AG04450 (cell line): ENCODE data around the gene PCSK9. TPM values are rescaled to one million over a fixed set of nuclear protein-coding genes. Genes with fewer than 3 reads are reported as not detected.

Source experiments
- CTCF ChIA-PET: fragments of 300-600, 350-600 bp; formaldehyde crosslinking; extraction: SDS; loops from one replicate; lab custom pipeline; 2022; ENCODE audit warnings: antibody characterized with exemption, inconsistent platforms; lab: Charles Lee
- POLR2A ChIA-PET: fragments of 350-600 bp; formaldehyde crosslinking; extraction: SDS; loops from one replicate; lab custom pipeline; 2021; ENCODE audit warnings: antibody characterized with exemption, inconsistent platforms; lab: Yijun Ruan, JAX
- DNase-seq: peaks from one replicate; pipeline ENCODE4 v3.0.0-alpha.2; 2011; ENCODE audit warnings: low read depth, low spot score
- H3K27ac ChIP-seq: one replicate; pipeline ENCODE4 v1.5.1; 2012; ENCODE audit warnings: low read depth, low read length, control low read depth
- H3K27me3 ChIP-seq: one replicate; pipeline ENCODE4 v1.6.0; 2012; ENCODE audit warnings: low read length; ENCODE audit not compliant: control insufficient read depth, insufficient read depth
- H3K4me3 ChIP-seq: 2 replicates; pipeline ENCODE4 v1.5.1; 2011; ENCODE audit warnings: mild to moderate bottlenecking, low read depth, low read length, control low read depth
- H3K9me3 ChIP-seq: 2 replicates; pipeline ENCODE4 v1.5.1; 2012; ENCODE audit warnings: low read length; ENCODE audit not compliant: control insufficient read depth, insufficient read depth
- polyA plus RNA-seq: library from polyadenylated mRNA; depleted of rRNA; stranded (reverse); fragments of >200 nt; gene quantifications from 2 replicates; pipeline ENCODE4 v1.2.3, GENCODE V29; 2011
- TF ChIP-seq, protein P1 (sequence below): IDR thresholded peaks from 2 replicates; pipeline ENCODE4 v1.5.1; 2011; ENCODE audit warnings: low read depth, low read length, control low read depth, inconsistent platforms

Gene PCSK9
- polyA plus RNA-seq, 1 experiment = 0.06 TPM

GRCh38 chr1:55056632-55056992 lies 17.3 kb downstream of the PCSK9 start:
- DNase-seq = no peak
- CTCF ChIA-PET = no interaction called here
- no peak overlapping the region for H3K4me3 ChIP-seq
- no peak overlapping the region for H3K27ac ChIP-seq
- POLR2A ChIA-PET = no interaction called here
- no peaks in the 10 kb centered on the region; the same call in 1 of the 2 replicates for H3K9me3 ChIP-seq
- TF ChIP-seq, protein P1, sequence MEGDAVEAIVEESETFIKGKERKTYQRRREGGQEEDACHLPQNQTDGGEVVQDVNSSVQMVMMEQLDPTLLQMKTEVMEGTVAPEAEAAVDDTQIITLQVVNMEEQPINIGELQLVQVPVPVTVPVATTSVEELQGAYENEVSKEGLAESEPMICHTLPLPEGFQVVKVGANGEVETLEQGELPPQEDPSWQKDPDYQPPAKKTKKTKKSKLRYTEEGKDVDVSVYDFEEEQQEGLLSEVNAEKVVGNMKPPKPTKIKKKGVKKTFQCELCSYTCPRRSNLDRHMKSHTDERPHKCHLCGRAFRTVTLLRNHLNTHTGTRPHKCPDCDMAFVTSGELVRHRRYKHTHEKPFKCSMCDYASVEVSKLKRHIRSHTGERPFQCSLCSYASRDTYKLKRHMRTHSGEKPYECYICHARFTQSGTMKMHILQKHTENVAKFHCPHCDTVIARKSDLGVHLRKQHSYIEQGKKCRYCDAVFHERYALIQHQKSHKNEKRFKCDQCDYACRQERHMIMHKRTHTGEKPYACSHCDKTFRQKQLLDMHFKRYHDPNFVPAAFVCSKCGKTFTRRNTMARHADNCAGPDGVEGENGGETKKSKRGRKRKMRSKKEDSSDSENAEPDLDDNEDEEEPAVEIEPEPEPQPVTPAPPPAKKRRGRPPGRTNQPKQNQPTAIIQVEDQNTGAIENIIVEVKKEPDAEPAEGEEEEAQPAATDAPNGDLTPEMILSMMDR = no peak
- H3K27me3 ChIP-seq = peaks cover 5% of the 10 kb centered on the region

- no peak overlapping the region for H3K4me3 ChIP-seq
- H3K27me3 ChIP-seq = peaks cover 5% of the 10 kb centered on the region
- H3K9me3 ChIP-seq = no peaks in the 10 kb centered on the region; the same call in 1 of the 2 replicates
- POLR2A ChIA-PET = no interaction called here
- DNase-seq = no peak
- no peak overlapping the region for H3K27ac ChIP-seq
- CTCF ChIA-PET = no interaction called here
- TF ChIP-seq, protein P1 = no peak
Measured at GRCh38 chr1:55057270-55057955, 18.1 kb downstream of the PCSK9 start.

DNA sequence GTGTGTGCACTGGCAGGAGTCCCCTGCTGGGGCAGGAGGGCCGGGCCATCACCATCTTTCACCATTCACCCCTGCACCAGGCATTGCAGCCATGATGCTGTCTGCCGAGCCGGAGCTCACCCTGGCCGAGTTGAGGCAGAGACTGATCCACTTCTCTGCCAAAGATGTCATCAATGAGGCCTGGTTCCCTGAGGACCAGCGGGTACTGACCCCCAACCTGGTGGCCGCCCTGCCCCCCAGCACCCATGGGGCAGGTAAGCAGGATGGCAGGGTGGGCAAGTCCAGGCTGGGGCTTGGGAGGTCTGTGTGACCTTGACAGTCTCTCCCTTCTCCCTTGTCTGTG lies 18.6 kb downstream of the PCSK9 start:
- ChIA-PET CTCF (interaction anchor here (1.4 kb wide), 1 partner anchor 113 kb away, joined by 3 read pairs; no protein-coding TSS in a partner anchor), POLR2A (no interaction called here)
- DNase-seq = no peak
- H3K9me3 ChIP-seq = no peaks in the 10 kb centered on the region; the same call in 1 of the 2 replicates
- TF ChIP-seq, protein P1 = no peak
- H3K27me3 ChIP-seq = peaks cover 5% of the 10 kb centered on the region
- no peak overlapping the region for H3K4me3 ChIP-seq
- H3K27ac ChIP-seq = no peak overlapping the region

DNA sequence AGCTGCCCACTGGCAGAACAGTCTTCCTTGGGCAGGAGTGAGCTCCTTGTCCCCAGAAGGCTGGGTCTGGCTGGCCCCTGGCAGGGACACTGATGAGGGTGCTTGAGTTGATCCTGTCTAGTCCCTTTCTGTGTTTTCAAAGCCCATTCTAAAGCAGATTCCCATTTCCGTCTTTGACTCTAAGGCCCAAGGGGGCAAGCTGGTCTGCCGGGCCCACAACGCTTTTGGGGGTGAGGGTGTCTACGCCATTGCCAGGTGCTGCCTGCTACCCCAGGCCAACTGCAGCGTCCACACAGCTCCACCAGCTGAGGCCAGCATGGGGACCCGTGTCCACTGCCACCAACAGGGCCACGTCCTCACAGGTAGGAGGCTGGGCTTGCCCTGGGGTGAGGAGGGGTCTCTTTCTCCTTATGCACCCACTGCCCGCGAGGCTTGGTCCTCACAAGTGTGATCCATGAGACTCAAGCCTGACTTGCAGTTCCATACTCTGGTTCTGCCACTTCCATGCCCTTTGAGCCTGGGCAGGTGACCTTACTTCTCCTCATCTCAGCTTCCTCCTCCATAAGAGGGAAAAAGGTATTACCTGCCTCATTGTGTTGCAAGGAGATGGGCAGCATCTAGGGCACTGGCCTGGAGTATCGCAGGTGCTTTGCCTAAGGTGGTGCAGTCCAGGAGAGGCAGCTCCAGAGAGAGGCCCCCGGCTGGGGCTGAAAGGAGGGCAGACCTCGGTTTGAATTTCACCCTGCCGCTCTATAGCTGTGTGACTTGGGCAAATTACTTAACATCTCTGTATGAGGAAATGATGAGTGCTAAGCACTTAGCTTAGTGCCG lies 20.2 kb downstream of the PCSK9 start:
- DNase-seq = no peak
- POLR2A ChIA-PET = interaction anchor here (1.0 kb wide), 1 partner anchor 12 kb away, joined by 6 read pairs; no protein-coding TSS in a partner anchor

More for the DNA sequence above, 20.2 kb downstream of the PCSK9 start:
- TF ChIP-seq, protein P1 = no peak
- Histone ChIP-seq H3K27ac (no peak overlapping the region), H3K27me3 (peaks cover 3% of the 10 kb centered on the region), H3K9me3 (no peaks in the 10 kb centered on the region; the same call in 1 of the 2 replicates), H3K4me3 (no peak overlapping the region)
- CTCF ChIA-PET = interaction anchor here (1.4 to 3.2 kb wide), 2 partner anchors 12 to 115 kb away, joined by 3 to 14 read pairs; no protein-coding TSS in a partner anchor
